ENCODE data around the gene COLGALT1. TPM values are rescaled to one million over a fixed set of nuclear protein-coding genes. Genes with fewer than 3 reads are reported as not detected.
"Not testable (repeated sequence)": the region's sequence is repeated elsewhere in the genome, so short reads cannot be mapped to it uniquely, and the experiment has no call there.

COLGALT1 gene
- polyA plus RNA-seq (ENCODE audit: insufficient read length): 82.0 TPM

GRCh38 chr19:17555480-17555928 is at the start of gene COLGALT1:
COLGALT1 (plus strand) TSS chr19:17555649; CDS start chr19:17555714, 65 bp downstream.
- peak; percentile 97 for DNase-seq

- DNase-seq: no peak
Measured at GRCh38 chr19:17506745-17507144, 48.7 kb upstream of the COLGALT1 start.

GRCh38 chr19:17508558-17508933 is 46.9 kb upstream of the COLGALT1 start:
- DNase-seq: not testable (repeated sequence)

GRCh38 chr19:17510220-17510993 is 45.0 kb upstream of the COLGALT1 start:
- DNase-seq: no peak

- DNase-seq: peak; percentile 87
Measured at GRCh38 chr19:17511724-17512573, 43.5 kb upstream of the COLGALT1 start.

GRCh38 chr19:17512574-17512939 is 42.9 kb upstream of the COLGALT1 start:
- DNase-seq: no peak

GRCh38 chr19:17515408-17516149 is 39.9 kb upstream of the COLGALT1 start:
- no peak for DNase-seq

- DNase-seq: no peak
Measured at GRCh38 chr19:17517898-17518297, 37.6 kb upstream of the COLGALT1 start.

GRCh38 chr19:17518654-17519053 is 36.8 kb upstream of the COLGALT1 start:
- not testable (repeated sequence) for DNase-seq

- no peak for DNase-seq
Measured at GRCh38 chr19:17519967-17520366, 35.5 kb upstream of the COLGALT1 start.

- no peak for DNase-seq
Measured at GRCh38 chr19:17520865-17521264, 34.6 kb upstream of the COLGALT1 start.

GRCh38 chr19:17522988-17523872 is 32.2 kb upstream of the COLGALT1 start:
- peak; percentile 38 for DNase-seq

- no peak for DNase-seq
Measured at GRCh38 chr19:17524651-17525050, 30.8 kb upstream of the COLGALT1 start.

- DNase-seq: no peak
Measured at GRCh38 chr19:17525141-17525540, 30.3 kb upstream of the COLGALT1 start.

GRCh38 chr19:17526922-17527321 is 28.5 kb upstream of the COLGALT1 start:
- DNase-seq: no peak

- DNase-seq: no peak
Measured at GRCh38 chr19:17527326-17527725, 28.1 kb upstream of the COLGALT1 start.

- DNase-seq: no peak
Measured at GRCh38 chr19:17528610-17529009, 26.8 kb upstream of the COLGALT1 start.

- DNase-seq: no peak
Measured at GRCh38 chr19:17529239-17530158, 25.9 kb upstream of the COLGALT1 start.

GRCh38 chr19:17530586-17530985 is 24.9 kb upstream of the COLGALT1 start:
- no peak for DNase-seq

GRCh38 chr19:17532116-17532515 is 23.3 kb upstream of the COLGALT1 start:
- DNase-seq: no peak

GRCh38 chr19:17532557-17532956 is 22.9 kb upstream of the COLGALT1 start:
- no peak for DNase-seq

Measured in hindlimb muscle (tissue), 1 donor.